Heart right ventricle (tissue), 16 donors: Measurements from ENCODE around the gene MAP3K19. TPM values are rescaled to one million over a fixed set of nuclear protein-coding genes. Genes with fewer than 3 reads are reported as not detected.

Experiments
- ATAC-seq, 8 donors: fragments of 200-7000 bp; cut with Tn5 transposase; one replicate each; pipeline ENCODE4 v1.9.1; 2020; ENCODE audit warnings: mild to moderate bottlenecking in 8 of 8, moderate library complexity in 8 of 8, moderate number of reproducible peaks in 1 of 8
- DNase-seq, 2 donors: peaks; one replicate each; pipeline ENCODE4 v3.0.0-alpha.2; 2020
- H3K27ac ChIP-seq, 10 donors: fragments of 200-600 bp; sonication (generic) in 2 of 10; one replicate each; pipeline versions ENCODE4 v1.5.0 to v1.8.0; 2020 to 2022; ENCODE audit warnings: mild to moderate bottlenecking in 3 of 10
- H3K27me3 ChIP-seq, 7 donors: fragments of 200-600 bp; one replicate each; pipeline ENCODE4 v1.8.0; 2021 to 2022; ENCODE audit warnings: mild to moderate bottlenecking in 2 of 7
- H3K36me3 ChIP-seq, 9 donors: fragments of 200-600 bp; sonication (generic) in 1 of 9; one replicate each; pipeline versions ENCODE4 v1.5.0 to v1.8.0; 2020 to 2022; ENCODE audit warnings: mild to moderate bottlenecking in 2 of 9
- H3K4me1 ChIP-seq, 9 donors: fragments of 200-600 bp; sonication (generic) in 1 of 9; one replicate each; pipeline versions ENCODE4 v1.5.0 to v1.8.0; 2020 to 2022; ENCODE audit warnings: mild to moderate bottlenecking in 4 of 9
- H3K4me3 ChIP-seq, 10 donors: fragments of 200-600 bp; sonication (generic) in 2 of 10; one replicate each; pipeline versions ENCODE4 v1.5.0 to v1.8.0; 2020 to 2022; ENCODE audit warnings: mild to moderate bottlenecking in 7 of 10, moderate library complexity in 2 of 10
- H3K9me3 ChIP-seq, 11 donors: fragments of 200-600 bp in 10 of 11; sonication (generic) in 2 of 11; one replicate each; pipeline versions ENCODE4 v1.5.0 to v1.8.0; 2013 to 2022; ENCODE audit warnings: mild to moderate bottlenecking in 2 of 11, control low read depth in 1 of 11, moderate library complexity in 1 of 11
- CTCF ChIP-seq, 9 donors: fragments of 200-600 bp; sonication (generic) in 2 of 9; IDR thresholded peaks; one replicate each; pipeline versions ENCODE4 v1.5.0 to v1.8.0; 2021 to 2022; ENCODE audit warnings: antibody characterized with exemption in 9 of 9, mild to moderate bottlenecking in 5 of 9, moderate library complexity in 1 of 9
- WGBS, 2 donors: extraction: QIAGEN DNeasy Blood & Tissue Kit; methylation state at CpG; one replicate each; pipeline ENCODE4 v1.1.7; 2013; ENCODE audit warnings: inconsistent platforms in 1 of 2; 5-methylcytosine and 5-hydroxymethylcytosine counted together
- intact Hi-C, 10 donors: fragments of 100-400 bp; cut with DNase I; formaldehyde crosslinking; loops; one replicate each; pipeline versions ENCODE4 v1.11.1 to v1.14.2; 2022
- polyA plus RNA-seq, 2 donors: library from polyadenylated mRNA; stranded (reverse); fragments of 200-250 nt; gene quantifications; one replicate each; pipeline ENCODE4 v1.2.3, GENCODE V29; 2013
- total RNA-seq, 10 donors: library from RNA; stranded (reverse); fragmentation: NEBNext Ultra II Directional in 3 of 10; extraction: Animal tissue kit (Norgen Biotek cat#: 25700) in 3 of 10; gene quantifications; one replicate each; pipeline versions ENCODE4 v1.2.1 to v1.2.4, GENCODE V29; 2021 to 2023
- donor health status: Arrhythmogenic right ventricular cardiomyopathy.
- donor health status: ischemic (EF 13 %, LVEDD 7.1; RV severe dilation, severe dysfunction).
- donor health status: healthy with polysubstance abuse.
- donor health status: DM: no; HTN: yes; CAD: no.
- donor health status: DM: no; HTN: no; CAD: no.
- donor health status: ischemic (EF 25% LVEDD 6.9; RV normal size, moderate dysfunction).
- donor health status: ischemic (EF 25% LVEDD 5.7; RV mildly dilated, moderate dysfunction).
- donor health status: healthy.
- donor health status: DM: yes; HTN: yes; CAD: no.
- donor health status: Ischemic cardiomyopathy.
- donor health status: ischemic (EF 35%, LVEDD 5.7; RV mildly dilated, moderate dysfunction).
- donor health status: nonischemic (EF 11% LVEDD 7.7; RV severe dilation, severe dysfunction).
- donor health status: DM: yes; HTN: yes; CAD: no.
- donor health status: PGD.
- donor health status: ischemic (EF 29% LVEDD 5.4; RV normal size, mild dysfunction).
- donor health status: nonischemic (EF 23%, LVEDD 6.1; RV moderate dilation, normal function).

MAP3K19 gene
- total and polyA plus RNA-seq, 12 donors: not detected

DNA sequence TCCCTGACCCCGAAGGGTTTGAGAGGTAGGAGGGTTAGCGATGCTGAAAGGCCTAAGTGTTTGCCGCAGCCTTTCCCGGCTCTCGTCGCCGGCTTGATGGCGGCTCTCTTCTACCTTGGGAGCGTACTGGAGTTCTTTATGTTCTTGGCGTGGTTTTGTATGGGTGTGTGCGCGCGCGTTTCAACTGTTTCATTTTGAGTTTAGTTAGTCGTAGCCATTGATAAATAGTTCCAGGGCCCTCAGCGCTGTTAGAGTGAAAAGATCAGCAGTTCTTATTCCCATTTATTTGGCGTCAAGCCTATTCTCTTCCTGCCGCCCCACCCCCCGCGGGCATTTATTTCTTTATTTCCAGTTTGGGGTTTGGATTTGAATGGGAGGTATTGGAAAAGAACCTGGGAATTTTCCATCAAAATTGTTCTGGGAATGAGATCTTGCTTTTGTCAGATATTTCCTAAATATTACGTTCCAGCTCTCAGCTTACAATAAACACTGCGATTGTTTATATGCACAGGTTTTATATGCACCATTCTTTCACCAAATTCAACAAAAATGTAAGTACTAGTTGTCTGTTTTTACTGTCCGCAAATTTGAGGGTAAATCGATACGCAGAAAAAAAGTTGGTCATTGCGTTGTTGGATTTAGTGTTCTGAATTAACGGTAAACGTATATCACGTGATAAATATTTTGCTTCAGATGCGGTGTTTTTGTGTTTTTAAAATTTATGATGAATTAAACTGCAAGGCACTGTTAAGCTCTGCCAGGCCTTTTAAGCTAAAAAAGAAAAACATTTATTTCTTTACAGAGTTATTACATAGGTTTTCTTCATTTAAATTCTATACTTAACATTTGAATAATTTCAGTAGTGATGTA is 127.7 kb downstream of the MAP3K19 start:
- Histone ChIP-seq H3K36me3 (peaks cover 0 to 20% (median 0%) of the 10 kb centered on the region in 9 donors), H3K4me1 (peaks cover 0 to 57% (median 49%) of the 10 kb centered on the region in 9 donors), H3K27ac (peak overlapping the region; percentile 91 to 99 (median 98)), H3K27me3 (no peaks in the 10 kb centered on the region), H3K4me3 (peak overlapping the region; percentile 73 to 99 (median 90)), H3K9me3 (no peaks in the 10 kb centered on the region)
- WGBS, 2 donors: 1 to 2% methylated on average over 30 of the region's 30 CpGs
- peak; percentile 19 to 38 for DNase-seq
- no peak for TF ChIP-seq CTCF (IDR thresholded peaks at IDR 0.05)
- ATAC-seq: peak in 6 of 8 donors; percentile 0 to 15 (median 0)
- intact Hi-C loops: no loop called here

DNA sequence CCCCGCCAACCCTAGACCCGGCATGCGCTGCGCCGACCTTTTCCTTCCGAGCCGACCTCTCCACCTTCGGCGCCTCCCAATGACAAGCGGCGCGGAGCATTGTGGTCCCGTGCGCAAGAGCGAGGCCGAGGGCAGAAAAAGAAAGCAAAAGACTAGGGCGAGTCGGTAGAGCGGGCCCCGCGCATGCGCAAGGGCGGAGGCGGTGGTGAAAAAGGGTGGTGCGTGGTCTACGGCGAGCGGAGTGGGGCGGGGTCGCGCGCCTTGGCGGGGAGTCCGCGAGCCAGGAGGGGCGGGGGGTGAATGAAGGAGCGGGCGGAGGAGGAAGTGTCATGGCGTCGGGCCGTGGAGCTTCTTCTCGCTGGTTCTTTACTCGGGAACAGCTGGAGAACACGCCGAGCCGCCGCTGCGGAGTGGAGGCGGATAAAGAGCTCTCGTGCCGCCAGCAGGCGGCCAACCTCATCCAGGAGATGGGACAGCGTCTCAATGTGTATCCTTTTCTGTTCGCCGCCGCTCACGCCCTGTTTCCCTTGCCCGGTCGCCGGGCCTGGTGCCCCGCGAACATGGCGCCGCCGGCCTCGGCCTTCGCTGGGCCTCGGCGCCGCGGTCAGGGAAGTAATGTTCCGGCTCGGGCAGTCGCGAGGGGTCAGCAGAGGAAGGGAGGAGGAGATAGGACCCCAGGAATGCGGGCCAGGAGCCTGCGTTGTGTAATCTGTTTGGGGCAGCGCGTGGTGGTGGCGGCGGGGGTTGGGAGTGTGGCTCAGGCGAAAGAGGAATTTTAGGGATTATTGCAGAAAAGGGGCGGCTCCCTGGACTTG is 128.5 kb downstream of the MAP3K19 start, which contains the start of gene CCNT2:
CCNT2 (plus strand) TSS at position 297 of the 815 bp plus-strand sequence; CDS start at position 330, 33 bp downstream.
- peaks cover 0 to 49% (median 43%) of the 10 kb centered on the region in 9 donors for H3K4me1 ChIP-seq
- intact Hi-C loops: no loop called here

GRCh38 chr2:134917888-134918525 is 129.2 kb downstream of the MAP3K19 start:
- H3K27ac ChIP-seq: peak overlapping the region; percentile 78 to 99 (median 96)
- DNase-seq: no peak
- H3K9me3 ChIP-seq: peaks cover 0 to 13% (median 0%) of the 10 kb centered on the region in 11 donors
- TF ChIP-seq CTCF (IDR thresholded peaks at IDR 0.05): peak in 7 of 9 donors; percentile 15 to 65 (median 41)
- H3K27me3 ChIP-seq: no peaks in the 10 kb centered on the region
- WGBS, 2 donors: 0 to 1% methylated on average over 35 to 38 of the region's 38 CpGs
- peak; percentile 80 to 91 (median 87) for ATAC-seq
- intact Hi-C loops: no loop called here
- H3K4me3 ChIP-seq: peak overlapping the region; percentile 58 to 99 (median 90)
- H3K4me1 ChIP-seq: peaks cover 0 to 42% (median 36%) of the 10 kb centered on the region in 9 donors
- H3K36me3 ChIP-seq: peaks cover 0 to 10% (median 0%) of the 10 kb centered on the region in 9 donors

More for the DNA sequence above, 128.5 kb downstream of the MAP3K19 start, which contains the start of gene CCNT2:
- H3K9me3 ChIP-seq: peaks cover 0 to 6% (median 0%) of the 10 kb centered on the region in 11 donors
- peak within 1 kb of the TSS; percentile 93 to 99 (median 98) for H3K27ac ChIP-seq
- peak in 3 of 9 donors; percentile 11 to 35 (median 26) for TF ChIP-seq CTCF (IDR thresholded peaks at IDR 0.05)
- peaks cover 0 to 14% (median 0%) of the 10 kb centered on the region in 9 donors for H3K36me3 ChIP-seq
- H3K27me3 ChIP-seq: no peaks in the 10 kb centered on the region
- peak; percentile 94 to 97 (median 95) for ATAC-seq
- peak; percentile 99 to 100 for DNase-seq
- peak within 1 kb of the TSS; percentile 73 to 99 (median 90) for H3K4me3 ChIP-seq
- WGBS, 2 donors: 0% methylated on average over 80 to 83 of the region's 83 CpGs
